ENCODE measurements around the gene NLGN1. TPM values are rescaled to one million over a fixed set of nuclear protein-coding genes. Genes with fewer than 3 reads are reported as not detected.

The NLGN1 gene
- total and polyA plus RNA-seq, 2 of the 8 experiments (the other 6 are each of a cell fraction or from before 2014, with no cell fraction given), result 7.8 to 14.8 TPM

- Histone ChIP-seq H3K4me3 (ENCODE audit: extremely low read depth in 1 of 4, insufficient read depth in 2 of 4, low read depth in 3 of 4, low read length in 4 of 4) (no peak overlapping the region), H3K27ac (ENCODE audit: low read depth, low read length) (no peak overlapping the region), H3K79me1 (ENCODE audit: low read depth, low read length) (no peaks in the 10 kb centered on the region), H3K9ac (replicated peaks in 1 of 4; ENCODE audit: extremely low read depth in 1 of 4, low read depth in 3 of 4, low read length in 3 of 4) (no peak overlapping the region), H2BK20ac (ENCODE audit: low read length) (no peak overlapping the region), H2BK5ac (ENCODE audit: low read depth, low read length) (no peak overlapping the region), H4K91ac (replicated peaks; ENCODE audit: insufficient read length, low read length) (no peak overlapping the region), H3K56ac (replicated peaks; ENCODE audit: insufficient read length, low read depth, low read length) (no peak overlapping the region), H4K8ac (ENCODE audit: extremely low read depth, insufficient read depth, low read length) (no peak overlapping the region), H3K18ac (ENCODE audit: extremely low read depth, low read length) (no peak overlapping the region), H4K5ac (ENCODE audit: insufficient read length, low read depth, low read length) (no peak overlapping the region), H3K4me1 (replicated peaks in 1 of 4; ENCODE audit: control insufficient read depth in 3 of 4, insufficient read depth in 4 of 4, low read length in 3 of 4) (peaks cover 0 to 6% (median 0%) of the 10 kb centered on the region in 4 experiments; a peak in 1 of 7 replicates), H4K20me1 (replicated peaks in 1 of 2; ENCODE audit: control insufficient read depth in 1 of 2, insufficient read depth in 2 of 2, low read length in 2 of 2) (no peaks in the 10 kb centered on the region), H2AFZ (ENCODE audit: low read length) (no peak overlapping the region), H3K23ac (ENCODE audit: insufficient read length) (no peak overlapping the region), H3K27me3 (replicated peaks in 1 of 4; ENCODE audit: control insufficient read depth in 3 of 4, extremely low read depth in 1 of 4, insufficient read depth in 3 of 4, low read length in 3 of 4) (no peaks in the 10 kb centered on the region), H2BK12ac (ENCODE audit: low read depth, low read length) (no peak overlapping the region), H3K36me3 (ENCODE audit: control insufficient read depth in 2 of 4, insufficient read depth in 4 of 4, low read length in 3 of 4) (no peaks in the 10 kb centered on the region), H3K4me2 (ENCODE audit: insufficient read depth in 1 of 2, low read depth in 2 of 2, low read length in 2 of 2) (no peak overlapping the region), H3K23me2 (ENCODE audit: low read depth, low read length) (no peaks in the 10 kb centered on the region), H3K14ac (ENCODE audit: insufficient read length) (no peak overlapping the region), H2BK15ac (ENCODE audit: low read length) (no peak overlapping the region), H3K9me3 (ENCODE audit: insufficient read depth in 2 of 2, low read depth in 1 of 2, low read length in 1 of 2) (no peaks in the 10 kb centered on the region), H3K4ac (replicated peaks; ENCODE audit: insufficient read length, low read depth, low read length) (no peak overlapping the region), H3K79me2 (ENCODE audit: control insufficient read depth in 1 of 2, insufficient read depth in 2 of 2, low read length in 2 of 2) (no peaks in the 10 kb centered on the region), H2AK5ac (ENCODE audit: low read depth, low read length) (no peak overlapping the region), H2BK120ac (replicated peaks; ENCODE audit: low read depth, low read length) (no peak overlapping the region)
- FAIRE-seq, result no peak
- 86% methylated on average over 7 of the region's 7 CpGs; no CpG with 5 or more reads in 1 of the 2 experiments for WGBS, 2 experiments (ENCODE audit: extremely low coverage in 1 of 2, insufficient coverage in 1 of 2, insufficient read length in 1 of 2, insufficient replicate concordance in 2 of 2, low coverage in 1 of 2, low lambda C conversion rate in 2 of 2, missing lambda C conversion rate in 1 of 2)
- ChIA-PET CTCF (ENCODE audit: partially characterized antibody) (interaction anchor here (0.6 kb wide), 1 partner anchor 16 kb away, joined by 3 read pairs; no protein-coding TSS in a partner anchor), POLR2A (ENCODE audit: partially characterized antibody) (no interaction called here)
- DNase-seq (ENCODE audit: low read depth in 1 of 2, low spot score in 2 of 2), result no peak
- TF ChIP-seq TBP (IDR thresholded peaks at IDR 0.05; ENCODE audit: low read depth, low read length) (no peak), ASH2L (IDR thresholded peaks at IDR 0.05; ENCODE audit: low read length) (no peak), ATF3 (IDR thresholded peaks at IDR 0.05; ENCODE audit: insufficient read depth, low read depth, low read length) (no peak), BCL11A (IDR thresholded peaks at IDR 0.05; ENCODE audit: low read depth in 2 of 2, low read length in 2 of 2) (no peak), SRF (IDR thresholded peaks at IDR 0.05; ENCODE audit: low read depth, low read length) (no peak), CTBP2 (IDR thresholded peaks at IDR 0.05; ENCODE audit: borderline replicate concordance, insufficient read depth, insufficient read length, low read length) (no peak), EZH2 (IDR thresholded peaks at IDR 0.05; ENCODE audit: low read depth, low read length, severe bottlenecking) (no peak), RFX5 (IDR thresholded peaks at IDR 0.05; ENCODE audit: borderline replicate concordance, low read depth, low read length) (no peak), CHD1 (IDR thresholded peaks at IDR 0.05; ENCODE audit: low read depth, low read length) (no peak), CBX8 (IDR thresholded peaks at IDR 0.05; ENCODE audit: borderline replicate concordance, low read depth, low read length) (no peak), BRCA1 (IDR thresholded peaks at IDR 0.05; ENCODE audit: low read depth, low read length) (no peak)
- TF ChIP-seq, protein P1, sequence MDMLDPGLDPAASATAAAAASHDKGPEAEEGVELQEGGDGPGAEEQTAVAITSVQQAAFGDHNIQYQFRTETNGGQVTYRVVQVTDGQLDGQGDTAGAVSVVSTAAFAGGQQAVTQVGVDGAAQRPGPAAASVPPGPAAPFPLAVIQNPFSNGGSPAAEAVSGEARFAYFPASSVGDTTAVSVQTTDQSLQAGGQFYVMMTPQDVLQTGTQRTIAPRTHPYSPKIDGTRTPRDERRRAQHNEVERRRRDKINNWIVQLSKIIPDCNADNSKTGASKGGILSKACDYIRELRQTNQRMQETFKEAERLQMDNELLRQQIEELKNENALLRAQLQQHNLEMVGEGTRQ (IDR thresholded peaks at IDR 0.05; ENCODE audit: low read length), result no peak
Observed at GRCh38 chr3:173690542-173691180, 293.1 kb downstream of the NLGN1 start.
